Measurements from ENCODE around the gene ATF6.

Gene ATF6

GRCh38 chr1:161946071-161946987 lies 180.2 kb downstream of the ATF6 start:
- FAIRE-seq (no peak), DNase-seq (ENCODE audit: insufficient read length, low spot score) (no peak)
- TF ChIP-seq SPI1 (IDR thresholded peaks at IDR 0.05; ENCODE audit: low read depth, low read length): no peak
- no peak for TF ChIP-seq POLR2AphosphoS5 (IDR thresholded peaks at IDR 0.05; ENCODE audit: low read depth, low read length)
- TF ChIP-seq POLR2A (IDR thresholded peaks at IDR 0.05; ENCODE audit: low read depth, low read length): no peak

GRCh38 chr1:161948435-161948834 lies 182.3 kb downstream of the ATF6 start:
- TF ChIP-seq TAF1 (IDR thresholded peaks at IDR 0.05; ENCODE audit: low read depth, low read length): no peak
- no peak for TF ChIP-seq POU2F2 (IDR thresholded peaks at IDR 0.05; ENCODE audit: low read depth, low read length)
- no peak for TF ChIP-seq PAX5 (IDR thresholded peaks at IDR 0.05; ENCODE audit: insufficient read depth, low read length, severe bottlenecking)
- no peak for TF ChIP-seq SPI1 (IDR thresholded peaks at IDR 0.05; ENCODE audit: low read depth, low read length)
- no peak for TF ChIP-seq POLR2A (IDR thresholded peaks at IDR 0.05; ENCODE audit: low read depth, low read length)
- no peak for TF ChIP-seq POLR2AphosphoS5 (IDR thresholded peaks at IDR 0.05; ENCODE audit: low read depth, low read length)
- DNase-seq (ENCODE audit: insufficient read length, low spot score) (no peak), FAIRE-seq (no peak)

- TF ChIP-seq POLR2A (IDR thresholded peaks at IDR 0.05; ENCODE audit: low read depth, low read length) (no peak), POU2F2 (IDR thresholded peaks at IDR 0.05; ENCODE audit: low read depth, low read length) (no peak), PAX5 (IDR thresholded peaks at IDR 0.05; ENCODE audit: insufficient read depth, low read length, severe bottlenecking) (no peak), SPI1 (IDR thresholded peaks at IDR 0.05; ENCODE audit: low read depth, low read length) (no peak), TAF1 (IDR thresholded peaks at IDR 0.05; ENCODE audit: low read depth, low read length) (no peak), POLR2AphosphoS5 (IDR thresholded peaks at IDR 0.05; ENCODE audit: low read depth, low read length) (no peak)
- DNase-seq (ENCODE audit: insufficient read length, low spot score) (no peak), FAIRE-seq (no peak)
These were observed 183.4 kb downstream of the ATF6 start for GRCh38 chr1:161949548-161949947.

DNA sequence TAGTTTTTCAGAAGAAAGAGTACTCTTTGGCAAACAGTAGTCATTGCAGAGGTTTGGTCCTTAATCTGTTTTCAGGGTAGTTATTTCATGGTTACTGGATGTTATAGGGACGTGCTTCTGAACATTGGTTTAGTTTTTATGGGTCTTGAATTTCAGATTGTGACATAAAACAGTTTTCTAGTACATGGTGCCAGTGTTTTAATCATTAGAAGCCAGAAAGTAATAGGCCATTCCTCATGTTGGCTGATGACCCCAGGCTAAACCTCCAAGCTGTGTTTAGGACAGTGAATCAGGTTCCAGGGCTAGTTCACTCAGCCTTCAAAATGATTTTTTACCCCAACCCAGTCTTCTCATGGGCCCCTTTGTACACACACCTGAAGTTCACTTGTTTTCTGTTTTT lies 184.3 kb downstream of the ATF6 start:
- TF ChIP-seq PAX5 (IDR thresholded peaks at IDR 0.05; ENCODE audit: insufficient read depth, low read length, severe bottlenecking) (no peak), SPI1 (IDR thresholded peaks at IDR 0.05; ENCODE audit: low read depth, low read length) (no peak)
- FAIRE-seq (no peak), DNase-seq (ENCODE audit: insufficient read length, low spot score) (no peak)

GRCh38 chr1:161951646-161952045 lies 185.5 kb downstream of the ATF6 start:
- no peak for DNase-seq (ENCODE audit: insufficient read length, low spot score)
- TF ChIP-seq TAF1 (IDR thresholded peaks at IDR 0.05; ENCODE audit: low read depth, low read length) (no peak), POLR2AphosphoS5 (IDR thresholded peaks at IDR 0.05; ENCODE audit: low read depth, low read length) (no peak), SPI1 (IDR thresholded peaks at IDR 0.05; ENCODE audit: low read depth, low read length) (no peak), POU2F2 (IDR thresholded peaks at IDR 0.05; ENCODE audit: low read depth, low read length) (no peak), PAX5 (IDR thresholded peaks at IDR 0.05; ENCODE audit: insufficient read depth, low read length, severe bottlenecking) (no peak), POLR2A (IDR thresholded peaks at IDR 0.05; ENCODE audit: low read depth, low read length) (no peak)
- FAIRE-seq: no peak

GRCh38 chr1:161952607-161953172 lies 186.6 kb downstream of the ATF6 start:
- FAIRE-seq (no peak), DNase-seq (ENCODE audit: insufficient read length, low spot score) (no peak)
- TF ChIP-seq PAX5 (IDR thresholded peaks at IDR 0.05; ENCODE audit: insufficient read depth, low read length, severe bottlenecking) (no peak), POU2F2 (IDR thresholded peaks at IDR 0.05; ENCODE audit: low read depth, low read length) (no peak), POLR2AphosphoS5 (IDR thresholded peaks at IDR 0.05; ENCODE audit: low read depth, low read length) (no peak), POLR2A (IDR thresholded peaks at IDR 0.05; ENCODE audit: low read depth, low read length) (no peak)

DNA sequence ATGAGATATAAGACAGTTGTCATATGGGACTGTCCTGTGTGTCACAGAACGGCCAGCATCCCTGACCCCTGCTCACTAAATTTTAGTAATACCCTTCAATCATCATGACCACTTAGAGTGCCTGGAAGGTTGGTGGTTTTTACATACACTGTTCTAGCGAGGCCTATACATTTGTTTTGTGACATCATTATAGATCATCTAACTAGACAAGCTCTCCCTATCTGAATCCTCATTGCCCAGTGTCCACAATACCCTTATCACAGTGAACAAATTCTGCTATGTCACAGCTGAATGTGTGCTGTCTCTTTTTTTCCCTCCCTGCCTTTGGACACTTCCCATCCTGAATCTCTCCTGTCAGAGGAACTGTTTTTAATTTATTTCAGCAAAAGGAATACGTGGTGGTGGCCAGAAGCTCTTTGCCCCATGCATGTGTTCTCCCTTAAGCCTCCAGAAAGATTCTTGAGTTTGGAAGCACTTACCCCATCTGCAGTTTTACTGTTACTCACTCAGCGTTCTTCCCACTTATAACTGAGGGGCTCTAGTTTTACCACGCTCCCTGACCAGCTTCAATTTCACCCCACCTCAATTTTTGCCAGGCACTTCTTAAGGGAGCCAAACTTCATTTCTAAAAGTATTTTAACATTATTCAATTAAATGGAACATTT lies 187.3 kb downstream of the ATF6 start:
- FAIRE-seq: no peak
- no peak for TF ChIP-seq TAF1 (IDR thresholded peaks at IDR 0.05; ENCODE audit: low read depth, low read length)
- no peak for TF ChIP-seq POLR2AphosphoS5 (IDR thresholded peaks at IDR 0.05; ENCODE audit: low read depth, low read length)
- TF ChIP-seq PAX5 (IDR thresholded peaks at IDR 0.05; ENCODE audit: insufficient read depth, low read length, severe bottlenecking): no peak
- TF ChIP-seq SPI1 (IDR thresholded peaks at IDR 0.05; ENCODE audit: low read depth, low read length): no peak
- no peak for TF ChIP-seq POLR2A (IDR thresholded peaks at IDR 0.05; ENCODE audit: low read depth, low read length)
- no peak for TF ChIP-seq POU2F2 (IDR thresholded peaks at IDR 0.05; ENCODE audit: low read depth, low read length)
- DNase-seq (ENCODE audit: insufficient read length, low spot score): no peak

- FAIRE-seq (no peak), DNase-seq (ENCODE audit: insufficient read length, low spot score) (no peak)
- no peak for TF ChIP-seq PAX5 (IDR thresholded peaks at IDR 0.05; ENCODE audit: insufficient read depth, low read length, severe bottlenecking)
- TF ChIP-seq POLR2AphosphoS5 (IDR thresholded peaks at IDR 0.05; ENCODE audit: low read depth, low read length): no peak
- TF ChIP-seq POLR2A (IDR thresholded peaks at IDR 0.05; ENCODE audit: low read depth, low read length): no peak
- no peak for TF ChIP-seq POU2F2 (IDR thresholded peaks at IDR 0.05; ENCODE audit: low read depth, low read length)
These were observed 187.9 kb downstream of the ATF6 start for GRCh38 chr1:161954050-161954449.

DNA sequence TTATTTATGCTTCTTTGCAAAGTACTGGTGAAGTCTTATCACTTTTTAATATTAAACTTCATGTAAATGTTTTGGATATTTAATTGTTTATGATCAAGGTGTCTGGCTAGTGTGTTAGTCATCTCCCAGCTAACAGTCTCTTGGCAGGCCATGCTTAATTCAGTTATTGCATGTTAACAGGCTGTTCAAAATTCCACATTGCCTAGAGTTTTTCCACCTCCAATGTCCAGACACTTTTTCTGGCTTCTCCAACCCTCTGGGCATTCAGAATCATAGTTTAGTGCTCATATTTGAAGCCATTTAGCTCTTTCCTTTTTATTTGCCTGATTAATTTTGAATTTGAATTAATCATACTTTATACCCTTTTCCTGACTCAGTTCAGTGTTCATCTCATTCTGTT lies 188.3 kb downstream of the ATF6 start:
- DNase-seq (ENCODE audit: insufficient read length, low spot score): no peak
- no peak for FAIRE-seq
- TF ChIP-seq TAF1 (IDR thresholded peaks at IDR 0.05; ENCODE audit: low read depth, low read length): no peak

DNA sequence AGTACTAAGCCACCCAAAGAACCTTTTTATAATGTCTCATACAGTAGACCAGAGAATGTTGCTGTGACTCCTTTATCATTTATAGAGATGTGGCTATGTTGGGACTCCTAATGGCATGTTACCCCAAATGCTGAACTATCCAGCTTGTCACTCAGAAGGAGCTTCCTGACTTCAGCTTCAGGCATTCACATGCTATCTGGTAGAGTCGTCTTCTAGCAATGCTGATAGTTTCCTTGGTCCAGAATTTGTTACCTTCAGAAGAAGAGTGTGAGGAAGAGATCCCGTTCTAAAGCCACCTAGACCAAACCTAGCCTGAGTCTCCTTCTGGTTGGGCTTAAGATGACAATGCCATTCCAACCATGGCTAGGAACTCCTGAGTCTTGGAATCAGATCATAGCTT lies 189.5 kb downstream of the ATF6 start:
- no peak for TF ChIP-seq SPI1 (IDR thresholded peaks at IDR 0.05; ENCODE audit: low read depth, low read length)
- TF ChIP-seq PAX5 (IDR thresholded peaks at IDR 0.05; ENCODE audit: insufficient read depth, low read length, severe bottlenecking): no peak
- no peak for TF ChIP-seq POLR2AphosphoS5 (IDR thresholded peaks at IDR 0.05; ENCODE audit: low read depth, low read length)
- TF ChIP-seq POLR2A (IDR thresholded peaks at IDR 0.05; ENCODE audit: low read depth, low read length): no peak
- no peak for TF ChIP-seq POU2F2 (IDR thresholded peaks at IDR 0.05; ENCODE audit: low read depth, low read length)
- TF ChIP-seq TAF1 (IDR thresholded peaks at IDR 0.05; ENCODE audit: low read depth, low read length): no peak
- DNase-seq (ENCODE audit: insufficient read length, low spot score) (no peak), FAIRE-seq (no peak)

Data from GM12891 (cell line).